CD14-positive monocyte (primary cell): ENCODE data around the gene PERCC1. TPM values are rescaled to one million over a fixed set of nuclear protein-coding genes. Genes with fewer than 3 reads are reported as not detected.
"Not testable (repeated sequence)": the region's sequence is repeated elsewhere in the genome, so short reads cannot be mapped to it uniquely, and the experiment has no call there.

Source experiments
- DNase-seq, 3 donors: peaks; one replicate each; pipeline ENCODE4 v3.0.0-alpha.2; 2011 to 2022
- H2AFZ ChIP-seq: 2 replicates; pipeline ENCODE4 v1.6.0; 2012; ENCODE audit warnings: mild to moderate bottlenecking, low read depth, low read length, inconsistent platforms; ENCODE audit not compliant: insufficient read depth, poor library complexity, severe bottlenecking
- H3K27ac ChIP-seq, 2 donors: 1 replicate in 1 of 2; 2 replicates in 1 of 2; pipeline ENCODE4 v1.5.1; 2012 to 2013; ENCODE audit warnings: low read length in 2 of 2, control low read depth in 1 of 2, inconsistent platforms in 1 of 2, low read depth in 1 of 2, mild to moderate bottlenecking in 1 of 2
- H3K27me3 ChIP-seq, 2 donors: one replicate each; pipeline versions ENCODE4 v1.6.0 to v1.6.1; 2011 to 2013; ENCODE audit warnings: low read length in 2 of 2; ENCODE audit not compliant: control insufficient read depth in 2 of 2, insufficient read depth in 2 of 2
- H3K36me3 ChIP-seq, 2 donors: replicated peaks in 1 of 2; 1 replicate in 1 of 2; 2 replicates in 1 of 2; pipeline versions ENCODE4 v1.5.1 to v1.6.1; 2012 to 2013; ENCODE audit warnings: low read length in 2 of 2, control low read depth in 1 of 2, inconsistent platforms in 1 of 2, mild to moderate bottlenecking in 1 of 2; ENCODE audit not compliant: insufficient read depth in 2 of 2, control insufficient read depth in 1 of 2
- H3K4me1 ChIP-seq, 2 donors: 1 replicate in 1 of 2; 2 replicates in 1 of 2; pipeline versions ENCODE4 v1.5.1 to v1.6.1; 2012 to 2013; ENCODE audit warnings: low read length in 2 of 2, control low read depth in 1 of 2, inconsistent platforms in 1 of 2, mild to moderate bottlenecking in 1 of 2, moderate library complexity in 1 of 2; ENCODE audit not compliant: insufficient read depth in 2 of 2, control insufficient read depth in 1 of 2
- H3K4me2 ChIP-seq: replicated peaks from 2 replicates; pipeline ENCODE3; 2012; ENCODE audit warnings: low read length, moderate library complexity, mild to moderate bottlenecking; ENCODE audit not compliant: poor library complexity, severe bottlenecking; ENCODE audit errors: extremely low read depth
- H3K4me3 ChIP-seq, 3 experiments: fragments of 200-600 bp in 1 of 3; sonication (generic) in 1 of 3; replicated peaks in 1 of 3; 1 replicate in 2 of 3; 2 replicates in 1 of 3; pipeline ENCODE4 v1.5.1; 2011 to 2013; ENCODE audit warnings: low read length in 3 of 3, mild to moderate bottlenecking in 3 of 3, control low read depth in 2 of 3, low read depth in 2 of 3, inconsistent platforms in 1 of 3, moderate library complexity in 1 of 3
- H3K79me2 ChIP-seq: 2 replicates; pipeline ENCODE4 v1.6.0; 2012; ENCODE audit warnings: mild to moderate bottlenecking, control low read depth, inconsistent platforms, low read length, moderate library complexity; ENCODE audit not compliant: insufficient read depth
- H3K9ac ChIP-seq: 2 replicates; pipeline ENCODE4 v1.6.0; 2017; ENCODE audit warnings: low read length, mild to moderate bottlenecking; ENCODE audit not compliant: insufficient read depth, poor library complexity, severe bottlenecking
- H3K9me3 ChIP-seq, 2 donors: replicated peaks in 1 of 2; 1 replicate in 1 of 2; 2 replicates in 1 of 2; pipeline versions ENCODE4 v1.5.1 to v1.6.1; 2012 to 2013; ENCODE audit warnings: low read length in 2 of 2, control low read depth in 1 of 2; ENCODE audit not compliant: control insufficient read depth in 1 of 2, insufficient read depth in 1 of 2
- H4K20me1 ChIP-seq: 2 replicates; pipeline ENCODE4 v1.6.0; 2012; ENCODE audit warnings: mild to moderate bottlenecking, low read length, control low read depth, moderate library complexity; ENCODE audit not compliant: insufficient read depth
- H3K27ac Mint-ChIP-seq, 7 donors: one replicate each; pipeline ENCODE4 v1.8.0; 2020; ENCODE audit warnings: mild to moderate bottlenecking in 7 of 7, mixed read lengths in 7 of 7, moderate library complexity in 6 of 7, inconsistent platforms in 2 of 7
- H3K27me3 Mint-ChIP-seq, 3 donors: one replicate each; pipeline ENCODE4 v1.8.0; 2021 to 2022; ENCODE audit warnings: low read depth in 3 of 3, mild to moderate bottlenecking in 3 of 3, mixed read lengths in 3 of 3, moderate library complexity in 3 of 3, inconsistent platforms in 1 of 3
- H3K36me3 Mint-ChIP-seq, 2 donors: one replicate each; pipeline ENCODE4 v1.8.0; 2020; ENCODE audit warnings: mixed read lengths in 2 of 2, inconsistent platforms in 1 of 2, mild to moderate bottlenecking in 1 of 2
- H3K4me1 Mint-ChIP-seq: one replicate; pipeline ENCODE4 v1.8.0; 2020; ENCODE audit warnings: mild to moderate bottlenecking, mixed read lengths
- H3K4me3 Mint-ChIP-seq, 2 donors: one replicate each; pipeline ENCODE4 v1.8.0; 2020; ENCODE audit warnings: mild to moderate bottlenecking in 2 of 2, mixed read lengths in 2 of 2, moderate library complexity in 1 of 2
- H3K9me3 Mint-ChIP-seq, 7 donors: one replicate each; pipeline ENCODE4 v1.8.0; 2020 to 2022; ENCODE audit warnings: mixed read lengths in 7 of 7, mild to moderate bottlenecking in 6 of 7, moderate library complexity in 6 of 7, inconsistent platforms in 2 of 7
- CTCF ChIP-seq: fragments of 200-600 bp; IDR thresholded peaks from one replicate; pipeline ENCODE4 v1.8.0; 2022; ENCODE audit warnings: antibody characterized with exemption, mild to moderate bottlenecking
- WGBS: methylation state at CpG from one replicate; pipeline ENCODE4 v1.1.5; 2013; ENCODE audit warnings: missing lambda C conversion rate; ENCODE audit not compliant: insufficient coverage; 5-methylcytosine and 5-hydroxymethylcytosine counted together
- intact Hi-C, 2 donors: fragments of 100-400 bp; cut with micrococcal nuclease; formaldehyde crosslinking; loops; one replicate each; pipeline versions ENCODE4 v1.15.0 to v1.15.1; 2023
- polyA plus RNA-seq, 3 donors: library from polyadenylated mRNA; depleted of rRNA in 1 of 3; unstranded in 2 of 3; stranded (reverse) in 1 of 3; fragments of 300-500 nt in 2 of 3; fragments of >200 nt in 1 of 3; fragmentation: Illumina TruSeq in 2 of 3; gene quantifications; 1 replicate in 2 of 3; 2 replicates in 1 of 3; pipeline ENCODE4 v1.2.3, GENCODE V29; 2012 to 2021

The PERCC1 gene
- polyA plus RNA-seq, 3 donors, result not detected

GRCh38 chr16:1475552-1476114 is 44.8 kb downstream of the PERCC1 start:
- H3K27me3 ChIP-seq, result no peaks in the 10 kb centered on the region
- H3K4me1 ChIP-seq, result peaks cover 54 to 58% of the 10 kb centered on the region in 2 donors
- Mint-ChIP-seq H3K27ac (peak overlapping the region; percentile 81 to 93 (median 89)), H3K4me3 (peak overlapping the region; percentile 74 to 91), H3K27me3 (peaks cover 0 to 4% (median 0%) of the 10 kb centered on the region in 3 donors), H3K36me3 (peaks cover 4 to 8% of the 10 kb centered on the region in 2 donors), H3K4me1 (peaks cover 45% of the 10 kb centered on the region), H3K9me3 (peaks cover 0 to 7% (median 4%) of the 10 kb centered on the region in 7 donors)
- peaks cover 53% of the 10 kb centered on the region for H3K79me2 ChIP-seq
- WGBS, result 62% methylated on average over 13 of the region's 15 CpGs
- H3K4me3 ChIP-seq, result peak overlapping the region; percentile 61 to 81 (median 77)
- peak overlapping the region; percentile 79 to 99 for H3K27ac ChIP-seq
- peak overlapping the region; percentile 84 for H3K4me2 ChIP-seq
- intact Hi-C loops, result loop anchor here in 1 of 2 donors (10.0 kb wide), 2 partner anchors 139 to 299 kb away; partner anchors contain the start of genes CRAMP1, EME2, IFT140 and MRPS34
- H3K9ac ChIP-seq, result peak overlapping the region; percentile 96
- H4K20me1 ChIP-seq, result no peaks in the 10 kb centered on the region
- H3K9me3 ChIP-seq, result no peaks in the 10 kb centered on the region
- H2AFZ ChIP-seq, result peak overlapping the region; percentile 90
- no peak for TF ChIP-seq CTCF
- no peak for DNase-seq
- no peaks in the 10 kb centered on the region for H3K36me3 ChIP-seq

GRCh38 chr16:1477033-1477432 is 46.2 kb downstream of the PERCC1 start:
- H3K4me3 ChIP-seq, result no peak overlapping the region
- H3K36me3 ChIP-seq, result no peaks in the 10 kb centered on the region
- Mint-ChIP-seq H3K27me3 (peaks cover 0 to 5% (median 0%) of the 10 kb centered on the region in 3 donors), H3K9me3 (peaks cover 0 to 5% (median 0%) of the 10 kb centered on the region in 7 donors), H3K4me1 (peaks cover 44% of the 10 kb centered on the region), H3K4me3 (no peak overlapping the region), H3K36me3 (peaks cover 2 to 8% of the 10 kb centered on the region in 2 donors), H3K27ac (no peak overlapping the region)
- H4K20me1 ChIP-seq, result no peaks in the 10 kb centered on the region
- H3K4me2 ChIP-seq, result no peak overlapping the region
- DNase-seq, result no peak
- no peak overlapping the region for H2AFZ ChIP-seq
- peaks cover 47 to 58% of the 10 kb centered on the region in 2 donors for H3K4me1 ChIP-seq
- H3K9ac ChIP-seq, result no peak overlapping the region
- H3K9me3 ChIP-seq, result no peaks in the 10 kb centered on the region
- no peak for TF ChIP-seq CTCF
- no peak overlapping the region for H3K27ac ChIP-seq
- H3K79me2 ChIP-seq, result peaks cover 40% of the 10 kb centered on the region
- no peaks in the 10 kb centered on the region for H3K27me3 ChIP-seq
- intact Hi-C loops, result loop anchor here in 1 of 2 donors (10.0 kb wide), 2 partner anchors 138 to 298 kb away; partner anchors contain the start of genes CRAMP1, EME2, IFT140 and MRPS34
- 100% methylated on average over 7 of the region's 10 CpGs for WGBS

- not testable (repeated sequence) for H3K27ac Mint-ChIP-seq, H3K27ac ChIP-seq, DNase-seq, H3K9me3 Mint-ChIP-seq, H3K4me3 ChIP-seq, H3K36me3 ChIP-seq, H3K4me3 Mint-ChIP-seq, H3K27me3 ChIP-seq, H3K4me2 ChIP-seq, H3K36me3 Mint-ChIP-seq, H3K27me3 Mint-ChIP-seq, H2AFZ ChIP-seq, H3K9ac ChIP-seq, H4K20me1 ChIP-seq, H3K9me3 ChIP-seq
- 94% methylated on average over 7 of the region's 9 CpGs for WGBS
- intact Hi-C loops, result loop anchor here in 1 of 2 donors (10.0 kb wide), 2 partner anchors 136 to 296 kb away; partner anchors contain the start of genes CRAMP1, EME2, IFT140 and MRPS34
- H3K4me1 ChIP-seq, result peaks cover 39 to 50% of the 10 kb centered on the region in 2 donors
- H3K79me2 ChIP-seq, result peaks cover 21% of the 10 kb centered on the region
- H3K4me1 Mint-ChIP-seq, result peaks cover 42% of the 10 kb centered on the region
Measured at GRCh38 chr16:1478937-1479336, 48.1 kb downstream of the PERCC1 start.
